ENCODE data around the gene RFX2. TPM values are rescaled to one million over a fixed set of nuclear protein-coding genes. Genes with fewer than 3 reads are reported as not detected.

Gene RFX2
- total RNA-seq, 2 donors from 2014 or later: 6.6 to 11.0 TPM

DNA sequence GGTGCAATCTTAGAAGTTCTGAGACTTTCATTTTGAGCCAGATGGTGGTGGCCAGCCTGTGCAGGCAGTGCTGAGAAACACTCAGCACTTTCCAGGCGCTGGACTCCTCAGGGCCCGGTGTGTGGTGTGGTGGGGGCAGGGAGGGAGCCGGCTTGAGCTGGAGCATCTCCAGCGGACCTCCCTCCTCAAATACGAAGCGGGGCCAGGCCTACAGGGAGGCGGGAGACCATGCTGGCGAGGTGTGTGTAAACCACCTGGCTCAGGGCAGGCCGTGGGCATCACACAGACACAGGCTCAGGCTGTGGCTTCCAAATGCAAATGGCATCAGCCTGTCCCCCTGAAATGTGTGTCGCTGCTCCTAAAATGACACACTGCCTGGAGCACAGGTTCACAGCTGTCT is 99.1 kb downstream of the RFX2 start:
- peaks cover under 1% of the 10 kb centered on the region for H3K27me3 Mint-ChIP-seq (ENCODE audit: insufficient read depth)
- Histone ChIP-seq H3K4me1 (ENCODE audit: control insufficient read depth, insufficient read depth, low read length) (no peaks in the 10 kb centered on the region), H3K4me3 (ENCODE audit: low read length) (no peak overlapping the region), H3K9ac (ENCODE audit: extremely low read depth, low read length, poor library complexity, severe bottlenecking) (no peak overlapping the region), H3K27ac (ENCODE audit: low read depth, low read length) (no peak overlapping the region), H3K36me3 (ENCODE audit: control insufficient read depth, insufficient read depth, low read length) (no peaks in the 10 kb centered on the region), H3K9me3 (ENCODE audit: control insufficient read depth, low read length) (no peaks in the 10 kb centered on the region), H3K27me3 (ENCODE audit: control insufficient read depth, insufficient read depth, low read length, poor library complexity, severe bottlenecking) (no peaks in the 10 kb centered on the region)
- WGBS, 2 experiments (ENCODE audit: insufficient coverage in 1 of 2, insufficient read length in 1 of 2): 85 to 89% methylated on average over 8 to 10 of the region's 10 CpGs
- H3K4me3 Mint-ChIP-seq: no peak overlapping the region
- peaks cover 2% of the 10 kb centered on the region for H3K36me3 Mint-ChIP-seq (ENCODE audit: low read depth)
- no peak overlapping the region for H3K27ac Mint-ChIP-seq
- TF ChIP-seq, protein P1, sequence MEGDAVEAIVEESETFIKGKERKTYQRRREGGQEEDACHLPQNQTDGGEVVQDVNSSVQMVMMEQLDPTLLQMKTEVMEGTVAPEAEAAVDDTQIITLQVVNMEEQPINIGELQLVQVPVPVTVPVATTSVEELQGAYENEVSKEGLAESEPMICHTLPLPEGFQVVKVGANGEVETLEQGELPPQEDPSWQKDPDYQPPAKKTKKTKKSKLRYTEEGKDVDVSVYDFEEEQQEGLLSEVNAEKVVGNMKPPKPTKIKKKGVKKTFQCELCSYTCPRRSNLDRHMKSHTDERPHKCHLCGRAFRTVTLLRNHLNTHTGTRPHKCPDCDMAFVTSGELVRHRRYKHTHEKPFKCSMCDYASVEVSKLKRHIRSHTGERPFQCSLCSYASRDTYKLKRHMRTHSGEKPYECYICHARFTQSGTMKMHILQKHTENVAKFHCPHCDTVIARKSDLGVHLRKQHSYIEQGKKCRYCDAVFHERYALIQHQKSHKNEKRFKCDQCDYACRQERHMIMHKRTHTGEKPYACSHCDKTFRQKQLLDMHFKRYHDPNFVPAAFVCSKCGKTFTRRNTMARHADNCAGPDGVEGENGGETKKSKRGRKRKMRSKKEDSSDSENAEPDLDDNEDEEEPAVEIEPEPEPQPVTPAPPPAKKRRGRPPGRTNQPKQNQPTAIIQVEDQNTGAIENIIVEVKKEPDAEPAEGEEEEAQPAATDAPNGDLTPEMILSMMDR (conservative IDR thresholded peaks at IDR 0.05): no peak
- no peak for DNase-seq
- no peaks in the 10 kb centered on the region for H3K4me1 Mint-ChIP-seq
- no peaks in the 10 kb centered on the region for H3K9me3 Mint-ChIP-seq

DNA sequence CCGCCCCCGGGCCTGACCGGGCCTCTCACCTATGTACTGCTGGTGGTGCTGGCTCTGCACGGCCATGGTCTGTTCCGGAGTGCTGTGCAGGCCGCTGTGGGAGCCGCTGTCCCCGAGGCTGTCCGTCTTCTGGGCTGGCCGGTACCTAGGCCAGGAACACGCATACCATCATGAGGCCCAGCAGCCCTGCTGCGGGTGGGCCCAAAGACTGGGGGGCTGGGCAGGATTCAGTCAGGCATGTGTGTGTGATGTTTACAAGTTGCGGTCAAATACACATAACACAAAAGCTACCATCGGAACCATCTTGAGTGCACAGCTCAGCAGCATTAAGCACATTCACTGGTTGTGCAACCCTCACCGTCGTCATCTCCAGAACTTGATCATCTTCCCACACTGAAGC is 100.2 kb downstream of the RFX2 start:
- Histone ChIP-seq H3K4me3 (ENCODE audit: low read length) (no peak overlapping the region), H3K27ac (ENCODE audit: low read depth, low read length) (no peak overlapping the region), H3K9me3 (ENCODE audit: control insufficient read depth, low read length) (no peaks in the 10 kb centered on the region), H3K9ac (ENCODE audit: extremely low read depth, low read length, poor library complexity, severe bottlenecking) (no peak overlapping the region), H3K36me3 (ENCODE audit: control insufficient read depth, insufficient read depth, low read length) (no peaks in the 10 kb centered on the region), H3K27me3 (ENCODE audit: control insufficient read depth, insufficient read depth, low read length, poor library complexity, severe bottlenecking) (no peaks in the 10 kb centered on the region), H3K4me1 (ENCODE audit: control insufficient read depth, insufficient read depth, low read length) (no peaks in the 10 kb centered on the region)
- Mint-ChIP-seq H3K4me3 (no peak overlapping the region), H3K4me1 (no peaks in the 10 kb centered on the region), H3K36me3 (ENCODE audit: low read depth) (peaks cover 2% of the 10 kb centered on the region), H3K27me3 (ENCODE audit: insufficient read depth) (no peaks in the 10 kb centered on the region), H3K9me3 (no peaks in the 10 kb centered on the region), H3K27ac (no peak overlapping the region)
- TF ChIP-seq, protein P1 (conservative IDR thresholded peaks at IDR 0.05): no peak
- 90 to 91% methylated on average over 8 to 16 of the region's 16 CpGs for WGBS, 2 experiments (ENCODE audit: insufficient coverage in 1 of 2, insufficient read length in 1 of 2)
- DNase-seq: no peak

DNA sequence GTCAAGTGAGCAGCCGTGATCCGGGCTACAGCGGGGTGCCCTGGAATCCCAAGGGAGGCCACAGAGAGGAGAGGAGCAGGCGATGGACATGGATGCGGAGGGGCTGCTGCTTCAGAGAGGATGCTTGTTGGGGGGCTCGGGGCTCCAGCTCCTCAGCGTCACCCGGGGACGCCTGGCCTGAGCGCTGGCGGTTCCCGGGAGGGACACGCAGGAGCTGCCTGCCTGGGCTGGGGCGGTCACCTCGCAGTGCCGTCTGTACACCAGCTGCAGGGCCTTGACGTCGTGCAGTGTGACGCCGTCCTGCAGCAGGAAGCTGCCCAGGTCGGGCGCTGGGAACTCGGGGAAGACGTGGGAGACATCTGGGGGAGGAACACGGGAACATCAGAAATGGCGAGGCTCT is 102.4 kb downstream of the RFX2 start:
- no peak overlapping the region for H3K27ac ChIP-seq (ENCODE audit: low read depth, low read length)
- H3K9me3 ChIP-seq (ENCODE audit: control insufficient read depth, low read length): no peaks in the 10 kb centered on the region
- Mint-ChIP-seq H3K9me3 (no peaks in the 10 kb centered on the region), H3K27me3 (ENCODE audit: insufficient read depth) (no peaks in the 10 kb centered on the region), H3K27ac (peak overlapping the region; percentile 37), H3K36me3 (ENCODE audit: low read depth) (peaks cover 2% of the 10 kb centered on the region), H3K4me3 (no peak overlapping the region), H3K4me1 (no peaks in the 10 kb centered on the region)
- no peak for DNase-seq
- WGBS, 2 experiments (ENCODE audit: insufficient coverage in 1 of 2, insufficient read length in 1 of 2): 93 to 96% methylated on average over 25 to 26 of the region's 26 CpGs
- H3K36me3 ChIP-seq (ENCODE audit: control insufficient read depth, insufficient read depth, low read length): no peaks in the 10 kb centered on the region
- H3K9ac ChIP-seq (ENCODE audit: extremely low read depth, low read length, poor library complexity, severe bottlenecking): no peak overlapping the region
- no peaks in the 10 kb centered on the region for H3K4me1 ChIP-seq (ENCODE audit: control insufficient read depth, insufficient read depth, low read length)
- TF ChIP-seq, protein P1 (conservative IDR thresholded peaks at IDR 0.05): no peak
- no peaks in the 10 kb centered on the region for H3K27me3 ChIP-seq (ENCODE audit: control insufficient read depth, insufficient read depth, low read length, poor library complexity, severe bottlenecking)
- no peak overlapping the region for H3K4me3 ChIP-seq (ENCODE audit: low read length)

Measured in endodermal cell (in vitro differentiated cells).